SK-N-SH (cell line): ENCODE data around the gene ARHGAP26.

Experiments
- CTCF ChIP-seq: fragments of 200-600 bp; sonication (generic); IDR thresholded peaks from 2 replicates; pipeline ENCODE4 v1.6.1; 2017; ENCODE audit warnings: antibody characterized with exemption, mild to moderate bottlenecking, moderate library complexity
- JUND ChIP-seq: IDR thresholded peaks from 2 replicates; pipeline ENCODE4 v1.4.0; 2012
- POLR2AphosphoS5 ChIP-seq: IDR thresholded peaks from 2 replicates; pipeline ENCODE4 v1.6.1; 2012; ENCODE audit warnings: low read depth, low read length
- SMC3 ChIP-seq: IDR thresholded peaks from 2 replicates; pipeline ENCODE4 v1.6.1; 2012; ENCODE audit warnings: low read depth, low read length, improper control_type of control experiment

GRCh38 chr5:143229426-143229895, 459.3 kb downstream of the ARHGAP26 start:
- no peak for TF ChIP-seq CTCF
- no peak for TF ChIP-seq JUND
- TF ChIP-seq SMC3: no peak
- TF ChIP-seq POLR2AphosphoS5: no peak
